ENCODE results near the gene TMEM204.

The TMEM204 gene

DNA sequence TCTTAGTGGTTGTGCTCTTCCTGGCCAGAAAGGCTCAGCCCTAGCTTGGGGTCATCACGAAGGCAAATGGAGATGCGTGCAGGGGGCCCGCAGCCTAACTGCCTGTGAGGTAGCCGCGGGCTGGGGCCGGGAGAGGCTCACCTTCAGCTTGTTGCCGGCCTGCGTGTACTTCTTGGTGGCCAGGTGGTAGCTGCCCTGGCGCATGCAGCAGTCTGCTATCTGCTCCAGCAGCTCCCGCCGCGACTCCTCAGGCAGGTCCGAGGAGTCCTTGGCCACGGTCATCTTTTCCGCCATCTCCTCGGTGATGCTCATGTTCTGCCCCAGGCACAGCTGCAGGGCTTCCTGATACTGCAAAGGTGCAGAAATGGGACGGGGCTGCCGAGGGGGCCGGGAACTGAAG, 13.0 kb upstream of the TMEM204 start:
- no peaks in the 10 kb centered on the region for H3K27me3 ChIP-seq (replicated peaks; ENCODE audit: control insufficient read depth, insufficient read depth, low read length)
- H3K4me3 ChIP-seq (replicated peaks; ENCODE audit: low read depth, low read length), result no peak overlapping the region
- DNase-seq (ENCODE audit: extremely low read depth, insufficient read length), result no peak
- H3K36me3 ChIP-seq (ENCODE audit: control insufficient read depth, insufficient read depth, low read length), result no peaks in the 10 kb centered on the region
- no peak for TF ChIP-seq CTCF (IDR thresholded peaks at IDR 0.05; ENCODE audit: insufficient read depth, low read length, poor library complexity, severe bottlenecking)

- Histone ChIP-seq H3K4me3 (replicated peaks; ENCODE audit: low read depth, low read length) (no peak overlapping the region), H3K27me3 (replicated peaks; ENCODE audit: control insufficient read depth, insufficient read depth, low read length) (no peaks in the 10 kb centered on the region; the same call in 1 of the 2 replicates), H3K36me3 (ENCODE audit: control insufficient read depth, insufficient read depth, low read length) (no peaks in the 10 kb centered on the region)
- DNase-seq (ENCODE audit: extremely low read depth, insufficient read length), result no peak
- TF ChIP-seq CTCF (IDR thresholded peaks at IDR 0.05; ENCODE audit: insufficient read depth, low read length, poor library complexity, severe bottlenecking), result no peak
These were observed 9.8 kb upstream of the TMEM204 start for GRCh38 chr16:1523581-1524245.

- Histone ChIP-seq H3K4me3 (replicated peaks; ENCODE audit: low read depth, low read length) (no peak overlapping the region), H3K27me3 (replicated peaks; ENCODE audit: control insufficient read depth, insufficient read depth, low read length) (no peaks in the 10 kb centered on the region; the same call in 1 of the 2 replicates), H3K36me3 (ENCODE audit: control insufficient read depth, insufficient read depth, low read length) (no peaks in the 10 kb centered on the region)
- TF ChIP-seq CTCF (IDR thresholded peaks at IDR 0.05; ENCODE audit: insufficient read depth, low read length, poor library complexity, severe bottlenecking), result no peak
- no peak for DNase-seq (ENCODE audit: extremely low read depth, insufficient read length)
These were observed 9.1 kb upstream of the TMEM204 start for GRCh38 chr16:1524366-1524765.

DNA sequence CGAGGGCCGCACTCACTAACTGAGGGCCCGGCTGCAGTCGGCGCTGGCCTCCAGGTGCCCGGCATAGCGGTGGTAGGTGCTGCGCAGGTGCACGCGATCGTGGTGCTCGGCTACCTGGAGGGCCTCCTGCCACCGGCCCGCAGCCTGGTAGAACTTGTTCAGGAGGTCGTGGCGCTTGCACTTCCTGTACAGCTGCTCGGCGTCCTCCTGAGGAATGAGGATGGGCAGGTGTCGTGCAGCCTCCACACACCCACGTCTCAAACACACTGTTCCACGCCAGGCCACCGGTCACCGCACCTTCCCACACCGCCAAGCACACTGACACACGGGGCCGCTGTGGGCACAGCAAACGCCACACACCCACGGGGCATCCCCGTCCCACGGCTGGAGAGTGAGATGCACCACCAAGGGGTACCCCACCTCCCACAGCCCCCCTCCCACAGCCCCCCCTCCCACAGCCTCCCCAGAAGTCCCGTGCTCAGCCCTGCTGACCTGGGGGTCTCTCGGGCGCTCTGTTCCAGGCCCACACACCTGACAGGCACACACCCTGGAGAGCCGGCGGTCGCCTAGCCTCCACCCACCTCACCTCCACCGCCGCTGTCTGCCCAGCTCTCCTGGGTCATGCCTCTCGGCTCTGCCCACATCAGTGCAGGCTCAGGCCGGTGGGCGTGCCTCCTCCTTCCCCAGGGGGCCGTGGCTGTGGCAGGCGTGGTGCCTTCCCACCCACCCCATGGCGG, 7.4 kb upstream of the TMEM204 start:
- no peak overlapping the region for H3K4me3 ChIP-seq (replicated peaks; ENCODE audit: low read depth, low read length)
- no peak for TF ChIP-seq CTCF (IDR thresholded peaks at IDR 0.05; ENCODE audit: insufficient read depth, low read length, poor library complexity, severe bottlenecking)
- DNase-seq (ENCODE audit: extremely low read depth, insufficient read length), result no peak
- H3K27me3 ChIP-seq (replicated peaks; ENCODE audit: control insufficient read depth, insufficient read depth, low read length), result no peaks in the 10 kb centered on the region; the same call in 1 of the 2 replicates
- H3K36me3 ChIP-seq (ENCODE audit: control insufficient read depth, insufficient read depth, low read length), result no peaks in the 10 kb centered on the region

DNA sequence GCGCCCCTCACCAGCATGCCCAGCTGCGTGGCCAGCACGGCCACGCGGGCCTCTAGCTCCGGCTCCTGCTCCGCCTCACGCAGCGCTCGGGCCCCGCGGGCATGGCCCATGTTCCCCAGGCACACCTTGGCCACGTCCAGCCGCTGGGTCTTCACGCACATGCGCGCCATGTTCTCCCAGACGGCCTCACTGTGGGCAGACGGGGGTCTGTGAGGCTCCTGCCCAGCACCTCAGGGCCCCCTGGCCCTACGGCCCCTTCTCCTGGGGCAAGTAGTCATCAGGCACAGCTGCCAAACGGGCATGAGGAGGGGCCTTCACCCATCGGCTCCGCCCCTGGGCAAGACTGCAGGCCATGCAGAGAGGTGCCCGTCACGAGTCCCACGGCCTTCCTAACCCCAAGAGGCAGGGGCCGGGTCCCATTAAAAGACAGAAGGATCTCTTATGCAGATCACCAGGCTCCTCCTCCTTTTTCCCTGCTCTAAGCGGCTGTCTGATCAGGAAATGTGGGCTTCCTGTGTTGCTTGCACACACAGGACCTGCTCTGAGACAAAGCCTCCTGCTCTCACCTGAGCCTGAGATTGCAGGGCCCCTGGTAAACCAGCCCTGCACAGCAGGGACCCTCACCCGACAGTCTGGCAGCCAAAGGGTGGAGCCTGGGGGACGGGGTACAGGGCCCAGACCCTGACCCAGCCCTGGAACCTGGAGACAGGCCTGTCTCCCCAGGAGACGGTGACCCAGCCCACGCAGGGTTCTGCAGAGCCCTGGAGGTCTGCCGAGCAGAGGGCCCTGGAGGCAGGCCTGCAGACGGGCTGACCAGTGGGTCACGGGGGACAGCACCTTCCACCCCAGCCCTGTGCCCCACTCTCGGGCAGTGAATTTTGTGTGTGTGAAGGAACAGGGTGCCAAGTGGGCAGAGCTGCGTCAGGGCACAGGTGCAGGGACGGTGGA, 6.6 kb upstream of the TMEM204 start:
- H3K27me3 ChIP-seq (replicated peaks; ENCODE audit: control insufficient read depth, insufficient read depth, low read length), result no peaks in the 10 kb centered on the region; the same call in 1 of the 2 replicates
- no peak for DNase-seq (ENCODE audit: extremely low read depth, insufficient read length)

More for the DNA sequence above, 6.6 kb upstream of the TMEM204 start:
- no peak for TF ChIP-seq CTCF (IDR thresholded peaks at IDR 0.05; ENCODE audit: insufficient read depth, low read length, poor library complexity, severe bottlenecking)
- Histone ChIP-seq H3K36me3 (ENCODE audit: control insufficient read depth, insufficient read depth, low read length) (no peaks in the 10 kb centered on the region), H3K4me3 (replicated peaks; ENCODE audit: low read depth, low read length) (no peak overlapping the region)
